Measurements from ENCODE around the gene SPIRE1. TPM values are rescaled to one million over a fixed set of nuclear protein-coding genes. Genes with fewer than 3 reads are reported as not detected.
A peak's percentile ranks its signal among the peaks of the same experiment; 100 is the strongest.

SPIRE1 gene
- total RNA-seq, 2 experiments from 2014 or later, result 0.99 to 1.4 TPM

DNA sequence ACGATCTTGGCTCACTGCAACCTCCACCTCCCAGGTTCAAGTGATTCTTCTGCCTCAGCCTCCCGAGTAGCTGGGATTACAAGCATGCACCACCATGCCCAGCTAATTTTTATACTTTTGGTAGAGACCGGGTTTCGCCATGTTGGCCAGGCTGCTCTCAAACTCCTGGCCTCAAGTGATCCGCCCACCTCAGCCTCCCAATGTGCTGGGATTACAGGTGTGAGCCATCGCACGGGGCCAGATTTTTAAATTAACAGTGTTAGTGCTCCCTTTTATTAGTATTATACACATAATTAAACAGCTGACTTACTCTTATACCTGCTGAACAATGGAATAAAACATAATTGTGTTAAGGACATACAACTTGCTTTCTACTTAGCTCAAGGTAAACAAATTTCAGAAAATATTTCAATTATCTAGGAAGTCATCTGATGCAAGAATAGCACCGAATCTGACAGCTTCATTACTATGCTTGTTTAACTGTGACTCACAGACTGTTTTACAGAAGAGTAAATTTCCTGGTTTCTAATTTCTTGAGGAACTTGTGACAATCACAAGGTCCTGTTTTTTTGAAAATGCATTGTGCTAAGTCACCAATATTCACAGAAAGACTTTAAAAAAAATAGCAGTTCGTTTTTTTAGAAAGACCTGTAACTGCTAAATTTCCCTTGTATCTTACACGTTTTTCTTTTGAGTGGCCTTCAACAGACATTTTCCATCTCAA, 51.2 kb downstream of the SPIRE1 start:
- Histone ChIP-seq H3K27ac (ENCODE audit: low read depth in 1 of 2, low read length in 2 of 2) (no peak overlapping the region), H3K4me3 (ENCODE audit: low read length) (no peak overlapping the region), H3K27me3 (ENCODE audit: control insufficient read depth in 1 of 2, insufficient read depth in 2 of 2, low read length in 2 of 2) (no peaks in the 10 kb centered on the region), H3K9me3 (ENCODE audit: control insufficient read depth in 1 of 2, insufficient read depth in 1 of 2, low read length in 2 of 2) (no peaks in the 10 kb centered on the region), H3K4me1 (ENCODE audit: insufficient read depth, low read length) (no peaks in the 10 kb centered on the region), H3K36me3 (ENCODE audit: insufficient read depth, low read length) (no peaks in the 10 kb centered on the region)
- H3K36me3 Mint-ChIP-seq (ENCODE audit: low read depth), result no peaks in the 10 kb centered on the region
- TF ChIP-seq, protein P1, sequence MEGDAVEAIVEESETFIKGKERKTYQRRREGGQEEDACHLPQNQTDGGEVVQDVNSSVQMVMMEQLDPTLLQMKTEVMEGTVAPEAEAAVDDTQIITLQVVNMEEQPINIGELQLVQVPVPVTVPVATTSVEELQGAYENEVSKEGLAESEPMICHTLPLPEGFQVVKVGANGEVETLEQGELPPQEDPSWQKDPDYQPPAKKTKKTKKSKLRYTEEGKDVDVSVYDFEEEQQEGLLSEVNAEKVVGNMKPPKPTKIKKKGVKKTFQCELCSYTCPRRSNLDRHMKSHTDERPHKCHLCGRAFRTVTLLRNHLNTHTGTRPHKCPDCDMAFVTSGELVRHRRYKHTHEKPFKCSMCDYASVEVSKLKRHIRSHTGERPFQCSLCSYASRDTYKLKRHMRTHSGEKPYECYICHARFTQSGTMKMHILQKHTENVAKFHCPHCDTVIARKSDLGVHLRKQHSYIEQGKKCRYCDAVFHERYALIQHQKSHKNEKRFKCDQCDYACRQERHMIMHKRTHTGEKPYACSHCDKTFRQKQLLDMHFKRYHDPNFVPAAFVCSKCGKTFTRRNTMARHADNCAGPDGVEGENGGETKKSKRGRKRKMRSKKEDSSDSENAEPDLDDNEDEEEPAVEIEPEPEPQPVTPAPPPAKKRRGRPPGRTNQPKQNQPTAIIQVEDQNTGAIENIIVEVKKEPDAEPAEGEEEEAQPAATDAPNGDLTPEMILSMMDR (IDR thresholded peaks at IDR 0.05), result no peak
- no peak overlapping the region for H3K4me3 Mint-ChIP-seq
- H3K27ac Mint-ChIP-seq, result no peak overlapping the region
- no peaks in the 10 kb centered on the region for H3K9me3 Mint-ChIP-seq
- peaks cover 3% of the 10 kb centered on the region for H3K4me1 Mint-ChIP-seq (ENCODE audit: low read depth)
- POLR2A ChIA-PET, result no interaction called here
- no peaks in the 10 kb centered on the region for H3K27me3 Mint-ChIP-seq
- intact Hi-C loops (cut with DNase I, micrococcal nuclease), result no loop called here
- CTCF ChIA-PET, result no interaction called here
- DNase-seq (peak in 2 of 14 experiments; percentile 26 to 42), ATAC-seq (ENCODE audit: poor library complexity) (no peak)

DNA sequence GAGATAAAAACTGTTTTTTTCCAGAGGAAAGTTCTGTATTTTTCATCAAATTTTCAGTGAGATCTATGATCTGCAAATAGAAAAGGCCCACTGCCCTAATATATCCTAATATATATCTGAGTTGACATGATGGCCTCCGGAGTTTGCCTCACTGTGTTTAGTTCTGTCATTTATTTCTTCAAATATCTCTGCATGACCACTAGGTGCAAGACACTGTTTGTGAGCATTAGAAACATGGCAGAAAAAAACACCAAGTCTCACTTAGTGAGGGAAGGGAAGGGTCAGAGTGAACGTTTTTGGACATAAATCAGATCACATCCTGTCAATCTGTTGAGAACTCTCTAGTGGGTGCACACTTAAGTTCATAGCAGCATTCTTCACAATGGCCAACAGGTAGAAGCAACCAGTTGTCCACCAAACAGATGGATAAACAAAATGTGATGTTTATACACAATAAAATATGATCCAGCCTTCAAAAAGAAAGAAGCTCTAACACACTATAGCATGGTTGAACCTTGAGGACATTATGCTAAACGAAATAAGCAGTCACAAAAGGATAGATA, 53.4 kb downstream of the SPIRE1 start:
- Mint-ChIP-seq H3K9me3 (no peaks in the 10 kb centered on the region), H3K36me3 (ENCODE audit: low read depth) (no peaks in the 10 kb centered on the region), H3K27ac (no peak overlapping the region), H3K27me3 (no peaks in the 10 kb centered on the region), H3K4me3 (no peak overlapping the region), H3K4me1 (ENCODE audit: low read depth) (peaks cover 7% of the 10 kb centered on the region)
- no peaks in the 10 kb centered on the region for H3K9me3 ChIP-seq (ENCODE audit: control insufficient read depth in 1 of 2, insufficient read depth in 1 of 2, low read length in 2 of 2)
- POLR2A ChIA-PET, result no interaction called here
- intact Hi-C loops (cut with DNase I, micrococcal nuclease), result no loop called here
- no peak for ATAC-seq (ENCODE audit: poor library complexity)
- H3K4me3 ChIP-seq (ENCODE audit: low read length), result no peak overlapping the region
- H3K36me3 ChIP-seq (ENCODE audit: insufficient read depth, low read length), result no peaks in the 10 kb centered on the region
- no peak overlapping the region for H3K27ac ChIP-seq (ENCODE audit: low read depth in 1 of 2, low read length in 2 of 2)
- H3K4me1 ChIP-seq (ENCODE audit: insufficient read depth, low read length), result no peaks in the 10 kb centered on the region
- no peaks in the 10 kb centered on the region for H3K27me3 ChIP-seq (ENCODE audit: control insufficient read depth in 1 of 2, insufficient read depth in 2 of 2, low read length in 2 of 2)
- CTCF ChIA-PET, result no interaction called here
- TF ChIP-seq, protein P1 (IDR thresholded peaks at IDR 0.05), result no peak
- no peak for DNase-seq

DNA sequence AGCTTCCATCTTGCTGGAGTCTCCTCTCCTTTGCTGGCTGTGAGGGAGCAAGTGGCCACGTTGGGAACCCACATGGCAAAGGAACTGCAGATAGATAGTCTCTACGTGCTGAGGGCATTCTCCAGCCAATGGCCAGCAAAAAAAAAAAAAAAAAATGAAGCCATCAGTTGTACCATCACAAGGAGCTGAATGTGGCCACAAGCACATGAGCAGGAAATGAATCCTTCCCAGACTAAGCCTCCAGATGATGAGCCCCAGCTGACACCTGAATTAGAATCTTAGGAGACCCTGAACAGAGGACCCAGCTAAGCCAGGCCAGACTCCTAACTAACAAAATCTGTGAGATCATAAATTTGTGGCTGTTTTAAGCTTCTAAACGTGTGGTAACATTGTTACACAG, 57.9 kb downstream of the SPIRE1 start:
- H3K4me1 ChIP-seq (ENCODE audit: insufficient read depth, low read length), result peaks cover 7% of the 10 kb centered on the region
- H3K4me3 Mint-ChIP-seq, result no peak overlapping the region
- H3K27me3 ChIP-seq (ENCODE audit: control insufficient read depth in 1 of 2, insufficient read depth in 2 of 2, low read length in 2 of 2), result no peaks in the 10 kb centered on the region
- ChIA-PET POLR2A (no interaction called here), CTCF (no interaction called here)
- H3K27ac ChIP-seq (ENCODE audit: low read depth in 1 of 2, low read length in 2 of 2), result no peak overlapping the region
- no peak for DNase-seq
- no peak for ATAC-seq (ENCODE audit: poor library complexity)
- no peaks in the 10 kb centered on the region for H3K9me3 Mint-ChIP-seq
- no peaks in the 10 kb centered on the region for H3K36me3 ChIP-seq (ENCODE audit: insufficient read depth, low read length)
- no peak overlapping the region for H3K27ac Mint-ChIP-seq
- intact Hi-C loops (cut with DNase I, micrococcal nuclease), result no loop called here
- H3K9me3 ChIP-seq (ENCODE audit: control insufficient read depth in 1 of 2, insufficient read depth in 1 of 2, low read length in 2 of 2), result no peaks in the 10 kb centered on the region
- no peak overlapping the region for H3K4me3 ChIP-seq (ENCODE audit: low read length)
- H3K4me1 Mint-ChIP-seq (ENCODE audit: low read depth), result peaks cover 41% of the 10 kb centered on the region
- no peaks in the 10 kb centered on the region for H3K36me3 Mint-ChIP-seq (ENCODE audit: low read depth)
- TF ChIP-seq, protein P1 (IDR thresholded peaks at IDR 0.05), result no peak
- no peaks in the 10 kb centered on the region for H3K27me3 Mint-ChIP-seq

Data from CD4-positive, alpha-beta T cell (primary cell).